Measurements from ENCODE around the gene MLKL.
"Not testable (repeated sequence)": the region's sequence is repeated elsewhere in the genome, so short reads cannot be mapped to it uniquely, and the experiment has no call there.

Gene MLKL

DNA sequence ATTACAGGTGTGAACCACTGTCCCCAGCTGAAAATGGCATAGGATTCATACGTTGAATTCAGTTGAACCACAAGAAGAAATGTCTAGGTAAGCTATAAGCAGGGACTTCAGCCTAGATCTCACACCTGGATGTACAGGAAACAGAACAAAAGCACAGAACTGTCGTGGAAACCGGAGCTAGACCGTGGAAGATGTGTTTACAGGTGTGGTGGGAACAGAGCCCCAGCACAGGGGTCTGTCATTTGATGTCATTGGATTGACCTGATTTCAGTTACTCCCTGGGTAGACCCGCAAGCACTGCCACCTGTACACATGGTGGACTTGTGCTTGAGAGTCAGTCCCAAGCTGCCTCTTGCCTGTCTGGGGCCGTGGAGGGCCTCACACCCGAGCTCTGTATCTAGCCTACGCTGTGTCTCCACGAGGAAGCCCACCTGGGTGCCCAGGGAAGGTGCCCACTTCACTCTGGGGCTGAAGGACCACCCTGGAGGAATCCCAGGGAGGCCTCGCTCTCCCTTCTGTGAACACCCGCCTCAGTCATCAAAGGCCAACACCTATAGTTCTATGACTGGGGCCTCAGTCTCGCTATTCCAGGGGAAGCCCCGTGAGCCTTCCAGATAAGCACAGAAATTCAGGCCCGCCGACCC lies 32.2 kb upstream of the MLKL start:
- no peak for DNase-seq (ENCODE audit: low read depth, low spot score)

DNA sequence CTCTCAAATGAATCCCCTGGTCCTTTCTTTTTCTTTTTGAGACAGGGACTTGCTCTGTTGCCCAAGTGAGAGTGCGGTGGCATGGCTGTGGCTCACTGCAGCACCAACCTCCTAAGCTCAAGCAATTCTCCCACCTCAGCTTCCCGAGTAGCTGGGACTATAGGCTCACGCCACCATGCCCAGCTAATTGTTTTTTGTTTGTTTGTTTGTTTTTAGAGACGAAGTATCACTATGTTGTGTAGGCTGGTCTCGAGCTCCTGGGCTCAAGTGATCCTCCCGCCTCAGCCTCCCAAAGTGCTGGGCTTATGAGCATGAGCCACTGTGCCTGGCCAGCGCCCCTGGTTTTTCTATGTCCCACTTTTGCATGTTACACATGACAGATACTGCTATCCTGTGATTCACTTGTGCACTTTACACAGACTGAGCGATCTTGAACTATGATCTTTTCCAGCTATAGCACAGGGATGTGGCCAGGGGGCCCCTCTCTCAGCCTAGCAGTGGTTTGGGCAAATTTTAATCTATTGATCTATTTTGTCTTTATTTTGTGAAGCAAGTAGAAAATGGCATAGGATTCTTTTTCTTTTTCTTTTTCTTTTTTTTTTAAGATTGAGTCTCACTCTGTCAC lies 31.3 kb upstream of the MLKL start:
- no peak for DNase-seq (ENCODE audit: low read depth, low spot score)

DNA sequence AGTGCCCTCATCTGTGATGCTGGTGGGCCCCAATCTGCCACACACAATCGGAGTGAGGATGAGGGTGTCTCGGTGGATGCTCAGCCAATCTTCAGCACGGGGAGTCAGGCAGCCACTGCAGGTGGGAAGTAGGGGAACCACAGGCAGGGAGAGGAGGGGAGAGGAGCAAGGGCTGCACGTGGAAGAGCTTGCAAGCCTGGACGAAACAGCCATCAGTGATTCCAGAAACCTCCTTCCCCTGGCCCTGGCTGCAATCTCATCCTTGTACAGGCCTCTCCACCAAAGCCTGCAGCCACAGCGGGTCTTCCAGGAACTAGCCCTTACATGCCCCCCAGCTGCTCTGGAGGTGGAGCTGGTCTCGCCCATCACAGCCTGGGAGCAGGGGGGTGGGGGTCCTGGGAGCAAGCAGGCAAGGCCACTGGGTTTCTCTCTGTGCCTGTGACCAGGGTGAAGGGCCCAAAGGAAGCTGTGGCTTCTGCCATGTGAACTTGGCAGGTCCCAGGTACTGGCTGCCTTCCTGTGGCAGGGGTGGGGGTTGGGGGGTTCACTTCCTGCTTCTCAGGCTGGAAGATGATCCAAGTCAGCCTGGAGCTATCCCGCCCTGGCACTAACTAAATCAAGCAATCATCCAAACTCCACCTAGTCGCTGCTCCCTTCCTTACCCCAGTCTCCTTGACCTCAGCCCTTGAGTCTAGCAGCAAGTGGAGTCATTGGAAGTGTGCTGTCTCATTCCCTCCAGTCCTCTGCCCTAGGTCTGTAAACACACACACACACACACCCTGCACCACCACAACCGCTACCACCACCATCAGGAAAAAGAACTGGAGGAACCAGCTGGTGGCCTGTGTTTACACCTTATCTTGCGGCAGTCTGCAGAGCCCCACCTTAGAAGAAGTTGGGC lies 29.4 kb upstream of the MLKL start:
- DNase-seq (ENCODE audit: low read depth, low spot score), result no peak

DNA sequence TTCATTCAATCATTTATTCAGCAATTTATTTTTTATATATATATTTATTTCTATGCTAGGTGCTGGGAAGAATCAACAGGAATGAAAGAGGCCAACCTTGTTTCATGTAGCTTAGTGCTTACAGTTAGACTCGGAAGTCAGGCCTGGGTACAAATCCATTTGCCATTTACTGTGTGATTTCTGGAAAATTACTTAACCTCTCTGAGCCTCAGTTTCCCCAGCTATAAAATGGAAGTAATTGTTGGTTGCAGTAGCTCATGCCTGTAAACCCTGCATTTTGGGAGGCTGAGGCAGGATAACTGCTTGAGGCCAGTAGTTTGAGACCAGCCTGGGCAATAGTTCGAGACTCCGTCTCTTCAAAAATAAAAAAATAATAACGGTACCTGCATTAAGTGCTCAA lies 27.2 kb upstream of the MLKL start:
- no peak for DNase-seq (ENCODE audit: low read depth, low spot score)

DNA sequence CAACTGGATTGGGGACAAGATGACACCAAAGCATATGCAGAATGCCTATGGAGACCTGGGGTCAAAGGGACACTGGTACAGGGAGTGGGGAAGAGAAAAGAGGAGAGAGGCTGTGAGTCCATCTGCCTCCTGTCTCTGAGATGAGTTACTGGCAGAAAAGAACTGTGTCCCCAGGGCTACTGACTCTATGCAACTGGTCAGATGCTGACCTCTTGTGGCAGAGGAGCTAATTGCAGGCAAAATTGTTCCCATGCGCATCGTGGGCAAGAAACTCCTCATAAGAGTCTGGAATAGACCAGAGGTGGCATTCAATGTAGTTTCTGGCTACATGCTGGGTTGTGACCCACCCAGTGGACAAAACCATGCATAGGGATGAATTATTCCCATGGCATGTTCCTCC lies 26.1 kb upstream of the MLKL start:
- no peak for DNase-seq (ENCODE audit: low read depth, low spot score)

DNA sequence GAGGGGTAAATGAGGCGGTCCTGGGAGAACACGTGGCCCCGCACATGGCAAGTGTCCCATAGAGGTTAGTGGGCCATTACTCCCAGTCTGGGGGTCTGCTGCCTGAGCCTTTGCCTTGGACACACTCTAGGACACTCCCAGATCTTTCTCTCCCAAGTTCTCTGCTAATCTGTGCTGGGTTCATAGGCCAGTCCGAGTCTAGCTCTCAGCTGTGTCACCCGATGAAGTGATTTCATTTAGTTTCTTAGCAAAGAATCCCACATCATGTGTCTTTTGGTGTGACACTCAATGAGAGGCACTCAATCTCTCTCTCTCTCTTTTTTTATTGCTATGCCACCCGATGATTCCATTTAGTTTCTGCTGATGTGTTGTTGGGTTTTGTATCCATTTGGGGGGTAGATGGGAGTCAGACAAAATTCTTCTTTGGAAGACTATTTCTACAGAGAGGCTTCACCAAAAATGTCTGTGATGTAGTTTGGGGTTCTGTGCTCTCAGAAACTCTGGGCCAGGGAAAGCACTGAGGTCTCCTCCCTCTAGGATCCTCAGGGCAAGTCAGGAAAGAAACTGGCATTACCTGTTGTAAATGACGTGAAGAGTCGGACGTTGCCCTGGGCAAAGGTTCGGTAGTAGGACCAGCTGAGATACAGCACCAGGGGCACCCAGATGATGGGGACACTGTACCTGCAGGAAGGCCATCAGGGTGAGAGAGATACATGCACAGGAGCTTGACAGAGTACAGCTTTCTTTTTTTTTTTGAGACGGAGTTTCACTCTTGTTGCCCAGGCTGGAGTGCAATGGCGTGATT lies 25.2 kb upstream of the MLKL start:
- DNase-seq (ENCODE audit: low read depth, low spot score), result no peak

DNA sequence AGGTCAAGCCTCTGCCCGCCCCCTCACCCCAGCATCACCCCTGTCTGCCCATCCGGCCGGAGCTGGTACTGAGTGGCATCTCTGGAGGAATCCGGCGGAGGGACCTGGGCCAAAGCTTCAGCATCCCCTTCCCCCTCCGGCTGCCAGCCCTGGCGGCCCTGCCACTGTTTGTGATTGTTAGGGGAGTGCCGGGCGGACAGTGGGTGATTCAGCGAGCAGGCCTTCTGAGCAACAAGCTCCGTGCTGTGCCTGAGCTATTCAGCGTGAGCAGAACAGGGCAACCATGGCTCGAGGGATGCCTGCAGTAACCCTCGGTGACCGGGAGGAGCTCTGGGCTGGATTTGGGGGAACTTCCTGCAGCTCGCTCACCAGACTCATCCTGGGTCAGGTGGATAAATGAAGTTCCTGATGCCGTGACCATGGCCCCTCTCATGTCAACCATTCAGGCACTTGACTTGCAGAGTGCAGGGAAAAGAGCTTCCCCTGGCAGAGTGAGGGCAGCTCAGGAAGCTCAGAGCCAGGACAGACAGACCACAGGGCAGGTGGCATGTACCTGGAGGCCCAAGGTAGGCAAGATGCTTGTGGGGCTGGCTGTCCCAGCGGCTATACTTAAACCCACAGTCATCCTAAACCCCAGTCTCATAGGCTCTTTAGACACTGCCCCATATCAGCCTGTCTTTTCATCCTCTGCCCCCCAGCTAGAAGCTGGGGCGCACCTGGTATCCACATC lies 24.3 kb upstream of the MLKL start:
- DNase-seq (ENCODE audit: low read depth, low spot score), result no peak

DNA sequence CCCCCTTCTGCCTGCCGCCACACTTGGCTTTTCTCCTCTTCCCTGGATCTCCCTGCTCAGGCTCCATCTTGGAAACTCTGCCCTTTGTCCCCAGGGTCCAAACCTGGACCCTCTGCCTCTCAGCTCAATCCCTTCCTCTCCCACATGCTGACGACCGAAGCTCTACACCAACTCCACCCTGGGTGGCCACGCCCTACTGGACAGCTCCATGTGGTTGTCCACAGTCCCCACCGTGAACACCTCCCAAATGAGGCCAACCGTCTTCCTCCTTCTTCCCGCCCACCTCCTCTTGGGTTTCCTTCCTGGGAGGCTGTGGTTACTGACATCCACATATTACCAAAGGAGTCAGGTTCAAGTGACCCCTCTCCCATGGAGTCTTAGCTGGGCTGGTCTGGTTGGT lies 22.6 kb upstream of the MLKL start:
- no peak for DNase-seq (ENCODE audit: low read depth, low spot score)

DNA sequence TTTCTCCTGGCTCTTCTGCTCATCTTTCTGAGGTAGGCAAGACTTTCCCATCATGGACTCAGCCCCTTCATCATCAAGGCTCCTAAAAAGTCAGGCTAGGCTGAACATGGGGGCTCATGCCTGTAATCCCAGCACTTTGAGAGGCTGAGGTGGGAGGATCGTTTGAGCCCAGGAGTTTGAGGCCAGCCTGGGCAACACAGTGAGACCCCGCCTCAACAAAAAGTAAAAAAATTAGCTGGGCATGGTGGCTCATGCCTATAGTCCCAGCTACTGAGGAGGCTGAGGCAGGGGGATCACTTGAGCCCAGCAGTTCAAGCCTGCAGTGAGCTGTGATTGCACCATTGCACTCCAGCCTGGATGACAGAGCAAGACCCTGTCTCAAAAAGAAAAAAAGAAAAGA lies 21.5 kb upstream of the MLKL start:
- not testable (repeated sequence) for DNase-seq (ENCODE audit: low read depth, low spot score)

DNA sequence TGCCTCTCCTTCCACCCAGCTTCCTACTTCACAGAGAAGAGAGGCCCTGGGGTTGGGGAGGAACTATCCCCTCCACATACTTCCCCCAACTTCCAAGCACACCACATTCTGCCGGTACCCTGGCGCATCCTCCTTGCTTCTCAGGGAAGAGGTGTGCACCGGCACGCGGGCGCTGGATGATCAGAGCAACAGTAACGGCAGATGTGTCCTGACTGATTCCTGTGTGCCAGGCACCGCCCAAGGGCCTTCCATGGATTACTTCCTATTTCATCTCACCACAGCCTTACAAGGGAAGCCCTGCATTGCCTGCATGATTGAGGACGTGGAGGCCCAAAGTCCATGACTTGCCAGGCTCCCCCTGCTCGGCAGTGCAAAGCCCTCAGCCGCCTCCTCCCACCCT lies 21.1 kb upstream of the MLKL start:
- DNase-seq (ENCODE audit: low read depth, low spot score), result no peak

DNA sequence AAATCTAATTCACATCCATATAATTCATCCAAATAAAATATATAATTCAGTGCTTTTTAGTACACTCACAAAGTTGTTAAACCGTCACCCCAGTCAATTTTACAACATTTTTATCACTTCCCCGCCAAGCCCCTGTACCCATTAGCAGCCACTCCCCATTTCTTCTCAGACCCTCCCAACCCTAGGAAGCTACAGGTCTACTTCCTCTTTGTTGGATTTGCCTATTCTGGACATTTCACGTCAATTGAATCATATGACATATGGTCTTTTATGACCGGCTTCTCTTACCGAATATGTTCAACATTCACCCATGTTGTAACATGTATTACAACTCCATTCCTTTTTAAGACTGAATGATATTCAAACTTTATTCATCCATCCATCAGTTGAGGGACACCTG lies 19.9 kb upstream of the MLKL start:
- no peak for DNase-seq (ENCODE audit: low read depth, low spot score)

DNA sequence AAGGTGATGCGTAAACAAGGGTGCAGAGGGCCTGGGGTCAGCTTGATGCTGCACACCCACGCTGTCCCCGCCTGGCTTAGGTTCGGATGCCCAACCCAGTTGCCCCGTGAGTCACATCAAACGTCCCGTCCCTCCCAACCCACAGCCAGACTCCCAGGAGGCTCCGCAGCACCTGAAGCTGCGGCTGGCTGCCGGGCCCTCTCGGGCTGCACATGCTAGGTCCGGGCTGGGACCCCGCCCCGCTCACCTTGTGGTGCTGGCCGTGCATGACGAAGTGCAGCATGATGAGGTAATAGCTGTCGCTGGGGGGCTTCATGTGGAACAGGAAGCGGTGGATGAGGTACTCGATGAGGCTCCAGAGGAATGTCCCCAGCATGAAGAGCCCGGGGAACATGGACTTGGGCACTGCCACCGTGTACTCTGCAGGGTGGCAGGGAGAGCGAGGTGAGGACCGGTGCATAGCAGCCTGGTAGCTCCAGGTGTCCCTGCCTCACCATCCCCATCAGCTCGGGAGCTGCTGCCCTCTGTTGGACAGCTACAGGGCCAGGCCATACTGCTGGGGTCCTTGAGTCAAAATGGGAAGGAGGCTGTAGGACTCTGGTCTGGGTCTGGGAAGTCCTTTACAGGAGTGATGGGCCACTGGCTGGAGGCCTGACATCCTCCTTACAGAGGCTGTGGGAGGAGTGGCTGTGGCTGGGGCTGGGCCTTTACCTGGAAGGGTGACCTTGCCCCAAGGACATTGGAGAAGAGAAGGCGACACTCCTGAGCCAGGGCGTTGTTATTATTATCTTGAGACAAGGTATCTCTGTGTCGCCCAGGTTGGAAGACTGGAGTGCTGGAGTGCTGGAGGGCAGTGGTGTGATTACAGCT lies 18.3 kb upstream of the MLKL start:
- no peak for DNase-seq (ENCODE audit: low read depth, low spot score)

DNA sequence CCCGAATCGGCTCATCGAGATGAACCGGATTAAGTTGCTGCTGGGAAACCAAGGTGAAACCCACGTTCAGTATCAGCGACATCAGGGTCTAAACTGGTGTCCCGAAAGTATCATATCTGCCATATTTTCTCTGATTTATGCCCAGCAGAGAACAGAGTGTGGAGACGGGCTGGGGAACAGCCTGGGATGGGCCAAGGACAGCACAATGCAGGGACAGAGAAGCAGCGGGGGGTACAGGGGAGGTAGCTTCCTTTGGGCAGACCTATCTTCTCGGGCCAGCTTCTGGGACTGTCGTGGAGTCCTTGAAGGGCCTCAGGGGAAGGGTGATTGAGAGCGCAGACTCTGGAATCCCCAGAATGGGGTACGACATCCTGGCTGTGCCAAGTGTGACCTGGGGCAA lies 17.5 kb upstream of the MLKL start:
- DNase-seq (ENCODE audit: low read depth, low spot score), result no peak

DNA sequence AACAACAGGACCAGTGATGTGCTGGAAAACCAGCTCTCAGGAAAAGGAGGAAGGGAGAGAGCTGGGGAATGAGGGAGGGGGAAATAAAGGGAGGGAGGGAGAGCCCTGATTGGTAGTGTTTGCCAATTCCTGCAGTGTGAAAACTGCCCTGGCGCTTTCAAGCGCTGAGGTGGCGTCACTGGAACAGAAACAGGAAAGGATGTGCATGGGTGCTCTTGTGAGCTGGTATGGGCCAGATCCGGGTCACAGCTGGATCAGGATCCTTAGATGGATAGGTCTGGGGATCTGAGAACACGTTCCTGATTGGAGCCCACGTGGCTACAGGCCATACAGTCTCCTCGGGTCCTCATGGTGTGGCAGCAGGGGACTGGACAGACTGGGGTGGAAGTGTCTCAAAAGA lies 16.7 kb upstream of the MLKL start:
- DNase-seq (ENCODE audit: low read depth, low spot score), result no peak

DNA sequence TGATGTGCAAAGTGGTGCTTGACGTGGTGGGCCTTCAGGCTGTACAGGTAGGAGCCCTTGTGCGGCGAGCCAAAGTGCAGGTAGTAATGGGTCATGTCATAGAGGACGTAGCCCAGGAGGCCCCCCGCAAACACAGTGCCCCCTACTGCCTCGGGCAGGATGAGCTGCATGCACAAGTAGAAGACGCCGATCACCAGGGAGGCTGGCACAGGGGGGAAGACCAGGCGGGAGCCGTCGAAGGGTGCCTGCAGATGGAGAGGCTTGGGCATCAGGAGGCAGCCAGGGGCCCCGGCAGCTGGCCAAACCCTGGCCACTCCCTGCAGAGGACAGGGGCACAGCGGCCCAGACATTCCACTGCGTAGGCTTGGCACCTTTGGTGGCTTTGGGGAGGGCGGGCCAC lies 15.7 kb upstream of the MLKL start:
- no peak for DNase-seq (ENCODE audit: low read depth, low spot score)

DNA sequence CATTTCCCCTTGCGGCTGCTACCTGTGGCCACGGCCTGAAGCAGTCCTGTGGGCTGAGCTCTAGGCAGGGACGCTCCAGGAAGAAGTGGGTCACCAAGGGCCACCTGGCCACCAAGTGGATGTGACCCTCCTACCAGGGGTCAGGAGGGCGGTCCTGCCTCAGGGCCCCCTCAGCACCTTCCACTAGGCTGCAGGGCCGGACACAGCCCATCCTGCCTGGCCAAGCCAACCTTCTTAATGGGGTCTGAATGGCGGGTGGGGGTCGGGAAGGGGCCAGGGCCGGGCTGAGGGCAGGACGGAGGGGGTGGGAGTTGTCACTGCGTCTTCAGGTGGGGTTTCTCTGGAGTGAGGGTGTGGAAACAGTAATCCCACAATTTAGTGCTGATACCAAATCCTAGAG lies 13.2 kb upstream of the MLKL start:
- DNase-seq (ENCODE audit: low read depth, low spot score), result no peak

DNA sequence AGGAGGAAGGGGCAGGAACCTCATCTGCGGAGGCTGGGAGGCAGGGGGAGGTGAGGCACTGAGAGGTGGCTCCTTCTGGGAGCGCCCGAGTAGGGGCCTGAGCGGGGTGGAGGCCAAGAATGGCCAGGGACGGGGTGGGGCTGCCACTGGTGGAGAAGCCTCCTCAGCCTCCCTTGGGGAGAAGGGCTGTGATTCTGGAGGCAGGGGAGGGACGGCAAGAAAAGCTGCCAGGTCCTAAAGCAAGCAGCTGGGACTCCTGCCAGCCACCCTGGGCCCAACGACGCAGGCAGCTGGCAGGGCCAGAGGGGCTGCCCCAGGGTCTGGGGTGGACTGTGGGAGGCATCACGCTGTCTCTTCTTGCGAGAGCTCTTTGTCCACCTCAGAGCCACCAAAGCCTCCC lies 12.7 kb upstream of the MLKL start:
- no peak for DNase-seq (ENCODE audit: low read depth, low spot score)

DNA sequence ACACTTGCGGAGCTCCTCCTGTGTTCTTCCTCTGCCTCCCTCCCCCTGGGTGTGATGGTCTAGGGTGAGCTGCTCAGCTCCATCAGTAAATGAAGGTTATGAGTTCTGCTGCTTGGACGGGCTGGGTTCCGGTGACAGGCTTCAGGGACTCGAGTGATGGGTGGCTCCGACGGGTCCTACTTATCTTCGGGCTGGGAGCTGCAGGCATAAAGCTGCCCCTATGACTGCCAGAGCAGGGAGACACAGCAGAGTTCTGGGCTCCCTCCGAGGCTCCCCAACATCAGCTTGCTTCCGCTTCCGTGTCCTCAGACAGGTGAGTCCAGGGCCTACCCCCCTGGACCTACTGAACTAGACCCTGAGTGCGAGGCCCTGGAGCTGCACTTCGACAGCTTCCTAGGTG lies 11.3 kb upstream of the MLKL start:
- no peak for DNase-seq (ENCODE audit: low read depth, low spot score)

DNA sequence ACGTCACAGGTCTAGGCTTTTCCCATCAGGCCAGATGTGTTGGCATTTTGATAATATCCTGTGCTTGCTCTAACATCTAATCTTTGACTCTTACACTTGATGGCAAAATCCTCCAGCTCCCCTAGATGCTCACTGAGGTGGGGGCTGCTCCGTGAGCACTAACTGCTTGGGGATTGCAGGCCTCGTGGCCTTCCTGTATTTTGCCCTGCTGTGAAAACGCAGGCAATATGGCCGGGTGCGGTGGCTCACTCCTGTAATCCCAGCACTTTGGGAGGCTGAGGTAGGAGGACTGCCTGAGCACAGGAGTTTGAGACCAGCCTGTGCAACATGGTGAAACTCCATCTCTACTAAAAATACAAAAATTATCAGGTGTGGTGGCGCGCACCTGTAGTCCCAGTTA lies 9.7 kb upstream of the MLKL start:
- no peak for DNase-seq (ENCODE audit: low read depth, low spot score)

DNA sequence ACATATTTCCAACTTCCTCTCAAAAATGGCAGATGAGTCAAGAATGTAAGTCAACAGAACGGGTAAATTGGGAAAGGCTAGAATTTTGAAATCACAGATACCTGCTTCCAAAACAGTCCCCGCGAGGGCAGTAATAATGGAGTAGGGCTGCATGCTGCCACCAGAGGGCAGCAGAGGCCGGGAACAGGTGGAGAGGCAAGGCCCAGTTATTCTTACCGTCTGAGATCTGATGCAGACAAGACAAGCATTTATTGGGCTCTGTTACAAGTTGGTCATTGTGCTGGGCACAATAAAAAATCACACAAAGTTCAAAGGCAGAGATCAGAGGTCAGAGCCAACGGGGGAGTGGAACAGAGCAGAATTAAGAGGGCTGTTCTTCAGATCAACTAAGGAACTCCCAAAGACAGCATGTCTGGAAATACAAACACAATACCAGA lies 8.8 kb upstream of the MLKL start:
- no peak for DNase-seq (ENCODE audit: low read depth, low spot score)

DNA sequence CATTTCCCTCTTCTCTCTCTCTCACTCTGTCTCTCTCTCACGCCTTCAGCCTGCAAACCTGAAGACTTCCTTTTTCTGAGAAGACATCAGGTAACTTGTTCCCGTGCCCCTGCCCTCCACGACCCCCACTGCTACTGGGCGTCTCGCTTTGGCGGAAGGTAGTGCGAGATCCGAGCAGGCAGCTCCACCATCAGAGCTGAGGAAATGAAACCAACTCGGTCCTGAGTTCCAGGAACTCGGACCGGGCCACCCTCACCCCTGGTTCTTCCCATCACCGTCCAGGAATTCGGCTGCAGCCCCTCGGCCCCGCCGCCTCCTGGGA lies 585 bp downstream of the MLKL start:
- no peak for DNase-seq (ENCODE audit: low read depth, low spot score)
